Caco-2 (cell line): Measurements from ENCODE around the gene ZNF768. TPM values are rescaled to one million over a fixed set of nuclear protein-coding genes. Genes with fewer than 3 reads are reported as not detected.

Source experiments
- BruUV-seq: library from RNA; stranded (reverse); fragments of 400-500 nt; replicated peaks from 2 replicates; lab custom pipeline; 2021; lab: Mats Ljungman, UMichigan
- CTCF ChIA-PET: fragments of 300-600 bp; sonication (Branson Sonifier 250); formaldehyde crosslinking; loops from one replicate; lab custom pipeline; 2022; ENCODE audit warnings: antibody characterized with exemption; lab: Charles Lee
- POLR2A ChIA-PET: fragments of 300-600 bp; sonication (Branson Sonifier 250); formaldehyde crosslinking; loops from one replicate; lab custom pipeline; 2022; ENCODE audit warnings: antibody characterized with exemption; lab: Charles Lee
- DNase-seq, 2 experiments: peaks; one replicate each; pipeline versions ENCODE4 v3.0.0 to v3.0.0-alpha.2; 2020 to 2022
- H3K27me3 ChIP-seq: replicated peaks from 2 replicates; pipeline ENCODE4 v1.6.0; 2011; ENCODE audit warnings: low read length; ENCODE audit not compliant: control insufficient read depth, insufficient read depth
- H3K36me3 ChIP-seq: 2 replicates; pipeline ENCODE4 v1.5.1; 2011; ENCODE audit warnings: low read length; ENCODE audit not compliant: control insufficient read depth, insufficient read depth
- H3K4me1 ChIP-seq: fragments of 250-450 bp; sonication (Bioruptor Pico); 2 replicates; pipeline ENCODE4 v1.5.1; 2020; ENCODE audit warnings: mild to moderate bottlenecking
- H3K4me3 ChIP-seq: 2 replicates; pipeline ENCODE4 v1.5.1; 2011; ENCODE audit warnings: low read depth, mild to moderate bottlenecking, control low read depth, low read length
- H3K9me3 ChIP-seq: fragments of 250-450 bp; sonication (Bioruptor Pico); 2 replicates; pipeline ENCODE4 v1.5.1; 2020; ENCODE audit warnings: mild to moderate bottlenecking, moderate library complexity
- H3K27ac Mint-ChIP-seq: one replicate; pipeline ENCODE4 v1.8.0; 2022; ENCODE audit warnings: mixed read lengths; ENCODE audit not compliant: unreplicated experiment
- H3K27me3 Mint-ChIP-seq: one replicate; pipeline ENCODE4 v1.8.0; 2022; ENCODE audit warnings: mixed read lengths; ENCODE audit not compliant: insufficient read depth, unreplicated experiment
- H3K36me3 Mint-ChIP-seq: one replicate; pipeline ENCODE4 v1.8.0; 2022; ENCODE audit warnings: mild to moderate bottlenecking, mixed read lengths; ENCODE audit not compliant: insufficient read depth, unreplicated experiment
- H3K4me1 Mint-ChIP-seq: one replicate; pipeline ENCODE4 v1.8.0; 2022; ENCODE audit warnings: low read depth, mixed read lengths; ENCODE audit not compliant: unreplicated experiment
- H3K4me3 Mint-ChIP-seq: one replicate; pipeline ENCODE4 v1.8.0; 2022; ENCODE audit warnings: mild to moderate bottlenecking, moderate library complexity, mixed read lengths; ENCODE audit not compliant: unreplicated experiment
- H3K9me3 Mint-ChIP-seq: one replicate; pipeline ENCODE4 v1.8.0; 2022; ENCODE audit warnings: mixed read lengths; ENCODE audit not compliant: unreplicated experiment
- intact Hi-C: fragments of 100-400 bp; cut with micrococcal nuclease; formaldehyde crosslinking; loops from one replicate; pipeline ENCODE4 v1.10.0; 2022; ENCODE audit not compliant: unreplicated experiment
- total RNA-seq: library from RNA; stranded (reverse); gene quantifications from 2 replicates; pipeline ENCODE4 v1.2.3, GENCODE V29; 2022
- TF ChIP-seq, protein P1 (sequence below), 2 experiments: fragments of 200-600 bp in 1 of 2; IDR thresholded peaks; 1 replicate in 1 of 2; 2 replicates in 1 of 2; pipeline versions ENCODE4 v1.5.1 to v1.8.0; 2011 to 2022; ENCODE audit warnings: antibody characterized with exemption in 1 of 2, control low read depth in 1 of 2, inconsistent platforms in 1 of 2, low read depth in 1 of 2, low read length in 1 of 2, mild to moderate bottlenecking in 1 of 2, moderate library complexity in 1 of 2; ENCODE audit not compliant: insufficient read depth in 1 of 2, severe bottlenecking in 1 of 2, unreplicated experiment in 1 of 2

The ZNF768 gene
- total RNA-seq, 1 experiment from 2014 or later: 30.3 TPM

GRCh38 chr16:30510376-30510938, 15.9 kb downstream of the ZNF768 start:
- Histone ChIP-seq H3K4me1 (no peaks in the 10 kb centered on the region), H3K4me3 (no peak overlapping the region), H3K36me3 (no peaks in the 10 kb centered on the region), H3K9me3 (no peaks in the 10 kb centered on the region), H3K27me3 (no peaks in the 10 kb centered on the region)
- Mint-ChIP-seq H3K9me3 (no peaks in the 10 kb centered on the region), H3K4me1 (no peaks in the 10 kb centered on the region), H3K36me3 (no peaks in the 10 kb centered on the region), H3K27me3 (no peaks in the 10 kb centered on the region), H3K4me3 (no peak overlapping the region), H3K27ac (no peak overlapping the region)
- BruUV-seq: no TSS peak
- ChIA-PET CTCF (no interaction called here), POLR2A (interaction anchor here (0.6 kb wide), 1 partner anchor 181 kb away, joined by 4 read pairs; no protein-coding TSS in a partner anchor)
- no peak for DNase-seq
- TF ChIP-seq, protein P1, sequence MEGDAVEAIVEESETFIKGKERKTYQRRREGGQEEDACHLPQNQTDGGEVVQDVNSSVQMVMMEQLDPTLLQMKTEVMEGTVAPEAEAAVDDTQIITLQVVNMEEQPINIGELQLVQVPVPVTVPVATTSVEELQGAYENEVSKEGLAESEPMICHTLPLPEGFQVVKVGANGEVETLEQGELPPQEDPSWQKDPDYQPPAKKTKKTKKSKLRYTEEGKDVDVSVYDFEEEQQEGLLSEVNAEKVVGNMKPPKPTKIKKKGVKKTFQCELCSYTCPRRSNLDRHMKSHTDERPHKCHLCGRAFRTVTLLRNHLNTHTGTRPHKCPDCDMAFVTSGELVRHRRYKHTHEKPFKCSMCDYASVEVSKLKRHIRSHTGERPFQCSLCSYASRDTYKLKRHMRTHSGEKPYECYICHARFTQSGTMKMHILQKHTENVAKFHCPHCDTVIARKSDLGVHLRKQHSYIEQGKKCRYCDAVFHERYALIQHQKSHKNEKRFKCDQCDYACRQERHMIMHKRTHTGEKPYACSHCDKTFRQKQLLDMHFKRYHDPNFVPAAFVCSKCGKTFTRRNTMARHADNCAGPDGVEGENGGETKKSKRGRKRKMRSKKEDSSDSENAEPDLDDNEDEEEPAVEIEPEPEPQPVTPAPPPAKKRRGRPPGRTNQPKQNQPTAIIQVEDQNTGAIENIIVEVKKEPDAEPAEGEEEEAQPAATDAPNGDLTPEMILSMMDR (IDR thresholded peaks at IDR 0.05; ENCODE audit: insufficient read depth in 1 of 2, low read depth in 1 of 2, low read length in 1 of 2, severe bottlenecking in 1 of 2, unreplicated experiment in 1 of 2): no peak
- intact Hi-C loops: no loop called here

DNA sequence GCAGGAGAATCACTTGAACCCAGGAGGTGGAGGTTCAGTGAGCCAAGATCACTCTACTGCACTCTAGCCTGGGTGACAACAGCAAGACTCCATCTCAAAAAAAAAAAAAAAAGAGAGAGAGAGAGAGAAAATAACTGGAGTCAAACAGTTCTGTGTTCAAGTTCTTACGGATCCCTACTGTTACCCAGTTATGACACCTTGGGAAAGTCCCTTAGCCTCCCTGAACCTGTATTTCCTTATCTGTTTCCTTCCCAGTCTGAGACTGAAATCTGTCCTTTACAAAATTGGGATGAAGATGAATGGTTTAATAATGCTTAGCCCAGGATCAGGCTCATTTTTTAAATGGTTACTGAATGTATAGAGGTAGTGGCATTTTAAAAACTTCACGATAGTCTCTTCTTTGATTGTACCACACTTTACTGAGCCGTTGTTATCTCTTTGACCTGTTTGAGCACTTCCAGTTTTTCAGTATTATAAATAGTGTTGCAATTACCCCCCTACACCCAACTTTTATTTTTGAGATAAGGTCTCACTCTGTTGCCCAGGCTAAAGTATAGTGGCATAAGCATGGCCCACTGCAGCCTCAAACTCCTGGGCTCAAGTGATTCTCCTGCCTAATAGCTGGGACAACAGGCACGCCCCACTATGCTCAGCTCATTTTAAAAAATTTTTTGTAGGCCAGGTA, 17.1 kb downstream of the ZNF768 start:
- Mint-ChIP-seq H3K27ac (no peak overlapping the region), H3K4me3 (no peak overlapping the region), H3K27me3 (no peaks in the 10 kb centered on the region), H3K9me3 (no peaks in the 10 kb centered on the region), H3K36me3 (no peaks in the 10 kb centered on the region), H3K4me1 (no peaks in the 10 kb centered on the region)
- ChIA-PET CTCF (no interaction called here), POLR2A (no interaction called here)
- Histone ChIP-seq H3K4me3 (no peak overlapping the region), H3K4me1 (no peaks in the 10 kb centered on the region), H3K36me3 (no peaks in the 10 kb centered on the region), H3K9me3 (no peaks in the 10 kb centered on the region), H3K27me3 (no peaks in the 10 kb centered on the region)
- no TSS peak for BruUV-seq
- DNase-seq: no peak
- intact Hi-C loops: no loop called here
- TF ChIP-seq, protein P1 (IDR thresholded peaks at IDR 0.05; ENCODE audit: insufficient read depth in 1 of 2, low read depth in 1 of 2, low read length in 1 of 2, severe bottlenecking in 1 of 2, unreplicated experiment in 1 of 2): no peak

DNA sequence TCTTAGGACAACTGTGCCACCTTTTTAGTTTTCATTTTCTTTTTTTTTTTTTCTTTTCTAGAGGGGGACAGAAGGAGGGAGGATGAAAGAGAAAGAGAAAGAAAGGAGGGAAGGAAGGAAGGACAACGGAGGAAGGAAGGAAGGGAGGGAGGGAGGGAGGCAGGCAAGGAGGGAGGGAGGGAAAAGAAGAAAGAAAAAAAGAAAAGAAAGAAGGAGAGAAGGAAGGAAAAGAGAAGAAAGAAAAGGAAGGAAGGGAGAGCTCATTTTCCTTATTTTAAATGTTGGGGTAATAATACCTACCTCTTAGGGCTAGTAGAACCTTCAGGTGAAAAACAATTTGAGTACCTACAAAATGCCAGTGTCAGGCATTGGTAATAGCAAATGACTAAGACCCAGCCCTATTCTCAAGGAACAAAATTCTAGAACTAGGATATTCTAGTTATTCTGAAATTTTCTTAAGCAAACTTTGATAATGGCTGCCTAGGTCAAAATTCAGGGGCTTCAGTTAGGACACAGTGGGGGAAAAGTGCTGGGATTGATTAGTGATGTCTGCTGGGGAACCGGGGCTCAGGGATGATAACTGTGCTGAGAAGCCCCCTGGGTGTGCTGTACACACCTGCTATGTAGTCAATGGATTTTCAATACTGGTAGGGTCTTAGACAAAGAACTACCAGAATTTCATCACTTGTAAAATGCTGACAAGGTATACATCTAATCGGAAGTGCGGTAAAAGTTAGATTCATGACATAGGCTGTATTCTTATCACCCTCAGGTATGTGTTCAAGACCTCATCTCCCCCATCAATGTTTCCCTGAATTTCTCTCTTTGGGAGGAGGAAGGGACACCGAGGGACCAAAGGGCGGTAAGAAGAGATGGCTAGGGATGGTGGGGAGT, 22.7 kb downstream of the ZNF768 start:
- H3K27me3 Mint-ChIP-seq: no peaks in the 10 kb centered on the region
- intact Hi-C loops: no loop called here
- no peaks in the 10 kb centered on the region for H3K9me3 Mint-ChIP-seq
- no peaks in the 10 kb centered on the region for H3K4me1 Mint-ChIP-seq
- no peaks in the 10 kb centered on the region for H3K9me3 ChIP-seq
- TF ChIP-seq, protein P1 (IDR thresholded peaks at IDR 0.05; ENCODE audit: insufficient read depth in 1 of 2, low read depth in 1 of 2, low read length in 1 of 2, severe bottlenecking in 1 of 2, unreplicated experiment in 1 of 2): no peak
- H3K36me3 ChIP-seq: no peaks in the 10 kb centered on the region
- no peak for DNase-seq
- H3K36me3 Mint-ChIP-seq: no peaks in the 10 kb centered on the region
- no peaks in the 10 kb centered on the region for H3K27me3 ChIP-seq
- H3K4me3 ChIP-seq: no peak overlapping the region
- ChIA-PET POLR2A (no interaction called here), CTCF (no interaction called here)
- no peak overlapping the region for H3K27ac Mint-ChIP-seq
- no peak overlapping the region for H3K4me3 Mint-ChIP-seq
- no TSS peak for BruUV-seq
- H3K4me1 ChIP-seq: no peaks in the 10 kb centered on the region
